Endothelial cell of umbilical vein (primary cell): Measurements from ENCODE around the gene NELL2. TPM values are rescaled to one million over a fixed set of nuclear protein-coding genes. Genes with fewer than 3 reads are reported as not detected.

Experiments
- BruUV-seq: library from RNA; stranded (reverse); fragments of 400-500 nt; replicated peaks from 2 replicates; lab custom pipeline; 2021; lab: Mats Ljungman, UMichigan
- CTCF ChIA-PET: fragments of 300-600, 350-600 bp; sonication (Branson Sonifier 250); formaldehyde crosslinking; loops from one replicate; lab custom pipeline; 2021; ENCODE audit warnings: antibody characterized with exemption, inconsistent platforms; lab: Charles Lee
- POLR2A ChIA-PET: fragments of 300-600, 350-600 bp; sonication (Branson Sonifier 250); formaldehyde crosslinking; loops from one replicate; lab custom pipeline; 2021; ENCODE audit warnings: antibody characterized with exemption, inconsistent platforms; lab: Charles Lee
- DNase-seq: peaks from one replicate; pipeline ENCODE4 v3.0.0-alpha.2; 2011; ENCODE audit warnings: low read depth, low spot score
- FAIRE-seq: peaks from 2 replicates; lab custom pipeline; 2011; peaks lifted over from hg19 to GRCh38; lab: Jason Lieb, UNC
- H2AFZ ChIP-seq: 2 replicates; pipeline ENCODE4 v1.6.0; 2012; ENCODE audit warnings: low read depth, low read length, control low read depth, inconsistent platforms
- H3K27ac ChIP-seq: 2 replicates; pipeline ENCODE4 v1.5.1; 2011; ENCODE audit warnings: low read depth, mild to moderate bottlenecking, control low read depth, low read length, moderate library complexity; ENCODE audit not compliant: insufficient read depth
- H3K27me3 ChIP-seq, 2 experiments: 2 replicates each; pipeline versions ENCODE4 v1.6.0 to v1.6.1; 2011; ENCODE audit warnings: low read length in 2 of 2, mixed read lengths in 1 of 2; ENCODE audit not compliant: control insufficient read depth in 2 of 2, insufficient read depth in 2 of 2
- H3K36me3 ChIP-seq, 2 experiments: 2 replicates in 1 of 2; 3 replicates in 1 of 2; pipeline ENCODE4 v1.5.1; 2011; ENCODE audit warnings: low read length in 2 of 2, mild to moderate bottlenecking in 1 of 2, moderate library complexity in 1 of 2; ENCODE audit not compliant: control insufficient read depth in 2 of 2, insufficient read depth in 2 of 2; ENCODE audit errors: extremely low read depth in 1 of 2
- H3K4me1 ChIP-seq: 3 replicates; pipeline ENCODE4 v1.5.1; 2011; ENCODE audit warnings: mild to moderate bottlenecking, low read length; ENCODE audit not compliant: control insufficient read depth, insufficient read depth; ENCODE audit errors: extremely low read depth
- H3K4me2 ChIP-seq: 2 replicates; pipeline ENCODE4 v1.6.1; 2011; ENCODE audit warnings: low read length, control low read depth, mixed read lengths; ENCODE audit not compliant: insufficient read depth
- H3K4me3 ChIP-seq, 3 experiments: fragments of 200-600 bp in 1 of 3; sonication (generic), shearing (Covaris generic) in 1 of 3; replicated peaks in 1 of 3; 2 replicates each; pipeline ENCODE4 v1.5.1; 2011 to 2016; ENCODE audit warnings: control low read depth in 3 of 3, low read length in 3 of 3, mild to moderate bottlenecking in 2 of 3, inconsistent platforms in 1 of 3, low read depth in 1 of 3, moderate library complexity in 1 of 3; ENCODE audit not compliant: insufficient read depth in 1 of 3
- H3K79me2 ChIP-seq: 2 replicates; pipeline ENCODE4 v1.6.0; 2012; ENCODE audit warnings: low read length, inconsistent platforms; ENCODE audit not compliant: control insufficient read depth, insufficient read depth
- H3K9ac ChIP-seq: replicated peaks from 2 replicates; pipeline ENCODE3; 2011; ENCODE audit warnings: low read length, control low read depth; ENCODE audit not compliant: insufficient read depth; ENCODE audit errors: extremely low read depth
- H3K9me1 ChIP-seq: replicated peaks from 3 replicates; pipeline ENCODE4 v1.6.0; 2011; ENCODE audit warnings: mild to moderate bottlenecking, low read length; ENCODE audit not compliant: control insufficient read depth, insufficient read depth; ENCODE audit errors: extremely low read depth
- H3K9me3 ChIP-seq: replicated peaks from 2 replicates; pipeline ENCODE4 v1.5.1; 2012; ENCODE audit warnings: low read length, inconsistent platforms; ENCODE audit not compliant: control insufficient read depth, insufficient read depth
- H4K20me1 ChIP-seq: replicated peaks from 2 replicates; pipeline ENCODE3; 2011; ENCODE audit warnings: mild to moderate bottlenecking, low read length; ENCODE audit not compliant: control insufficient read depth, insufficient read depth; ENCODE audit errors: extremely low read depth
- CTCF ChIP-seq, 2 donors: IDR thresholded peaks; 1 replicate in 1 of 2; 2 replicates in 1 of 2; pipeline ENCODE4 v1.5.1; 2011; ENCODE audit warnings: low read length in 2 of 2, mild to moderate bottlenecking in 2 of 2, moderate library complexity in 2 of 2, control low read depth in 1 of 2, inconsistent platforms in 1 of 2, low read depth in 1 of 2; ENCODE audit not compliant: insufficient read depth in 1 of 2; ENCODE audit errors: extremely low read depth in 1 of 2
- EZH2 ChIP-seq: IDR thresholded peaks from 2 replicates; pipeline ENCODE4 v1.6.1; 2012; ENCODE audit warnings: borderline replicate concordance, low read depth, mild to moderate bottlenecking, moderate library complexity, low read length, inconsistent platforms; ENCODE audit not compliant: severe bottlenecking
- FOS ChIP-seq: IDR thresholded peaks from 2 replicates; pipeline ENCODE4 v1.6.1; 2011; ENCODE audit warnings: mild to moderate bottlenecking, low read length, moderate library complexity, borderline replicate concordance; ENCODE audit not compliant: insufficient read depth
- GATA2 ChIP-seq: IDR thresholded peaks from 2 replicates; pipeline ENCODE4 v1.7.0; 2011; ENCODE audit warnings: low read depth, mild to moderate bottlenecking, moderate library complexity, mixed read lengths, low read length; ENCODE audit not compliant: insufficient read length, insufficient read depth
- JUN ChIP-seq: IDR thresholded peaks from 2 replicates; pipeline ENCODE4 v1.6.1; 2011; ENCODE audit warnings: borderline replicate concordance, low read depth; ENCODE audit not compliant: insufficient read length, insufficient read depth
- MAX ChIP-seq: IDR thresholded peaks from 2 replicates; pipeline ENCODE4 v1.6.1; 2011; ENCODE audit not compliant: insufficient read depth, insufficient read length
- MYC ChIP-seq: IDR thresholded peaks from one replicate; pipeline ENCODE4 v1.6.1; 2011; ENCODE audit warnings: mild to moderate bottlenecking, low read depth, low read length
- POLR2A ChIP-seq: IDR thresholded peaks from 2 replicates; pipeline ENCODE4 v1.6.1; 2012; ENCODE audit warnings: low read depth, mild to moderate bottlenecking, control low read depth, low read length
- POLR2AphosphoS5 ChIP-seq: IDR thresholded peaks from 2 replicates; pipeline ENCODE4 v1.6.1; 2012; ENCODE audit warnings: low read depth, mild to moderate bottlenecking, control low read depth, low read length, moderate library complexity; ENCODE audit not compliant: insufficient read depth
- dilution Hi-C: fragments of 300-500 bp; cut with MboI; formaldehyde crosslinking; loops from one replicate; pipeline ENCODE4 v1.15.0; 2019; ENCODE audit warnings: low sequenced_read_pairs; ENCODE audit not compliant: extremely low pct_ligation_motif_present
- intact Hi-C: fragments of 100-400 bp; cut with micrococcal nuclease; formaldehyde crosslinking; loops from one replicate; pipeline ENCODE4 v1.10.0; 2022
- polyA plus RNA-seq, 4 experiments: library from polyadenylated mRNA; depleted of rRNA in 3 of 4; stranded (reverse) in 3 of 4; unstranded in 1 of 4; fragments of >200 nt; gene quantifications; 2 replicates each; pipeline versions ENCODE4 v1.2.1 to v1.2.3, GENCODE V29; 2011 to 2012; ENCODE audit warnings: missing spikeins in 1 of 4
- total RNA-seq: library from RNA; stranded (reverse); gene quantifications from 2 replicates; pipeline ENCODE4 v1.2.3, GENCODE V29; 2021

The NELL2 gene
- total and polyA plus RNA-seq, 2 donors (not counting 3 experiments of a cell fraction or from before 2014, with no cell fraction given): 0.11 to 0.49 TPM

DNA sequence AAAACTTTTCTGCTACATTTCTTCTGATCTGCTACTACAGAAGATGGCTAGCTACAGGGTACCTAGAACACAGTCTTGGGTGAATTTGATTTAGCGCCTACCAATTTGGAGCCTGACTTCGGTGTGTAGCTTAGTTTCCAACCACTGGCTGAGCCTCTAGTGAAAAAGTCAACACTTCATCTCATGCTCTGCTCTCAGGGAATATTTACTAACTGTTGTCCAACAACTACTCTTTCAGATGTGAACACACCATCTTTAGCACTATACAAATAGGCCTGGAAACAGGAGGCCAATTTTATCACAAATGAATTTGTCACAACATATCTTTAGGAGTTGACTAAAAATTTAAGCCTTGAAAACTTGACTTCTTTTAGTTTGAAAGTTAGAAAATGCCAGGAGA, 167.9 kb downstream of the NELL2 start:
- Histone ChIP-seq H3K27me3 (no peaks in the 10 kb centered on the region), H4K20me1 (no peaks in the 10 kb centered on the region), H3K9ac (no peak overlapping the region), H2AFZ (no peak overlapping the region), H3K9me1 (no peaks in the 10 kb centered on the region), H3K79me2 (no peaks in the 10 kb centered on the region), H3K4me3 (no peak overlapping the region), H3K4me2 (no peak overlapping the region), H3K36me3 (no peaks in the 10 kb centered on the region), H3K4me1 (no peaks in the 10 kb centered on the region), H3K27ac (no peak overlapping the region), H3K9me3 (no peaks in the 10 kb centered on the region)
- CTCF ChIA-PET: no interaction called here
- BruUV-seq: no TSS peak
- intact Hi-C loops (no loop called here), dilution Hi-C loops (no loop called here)
- FAIRE-seq (no peak), DNase-seq (no peak)
- POLR2A ChIA-PET: no interaction called here
- TF ChIP-seq CTCF (IDR thresholded peaks at IDR 0.05; ENCODE audit: extremely low read depth in 1 of 2, insufficient read depth in 1 of 2, low read depth in 1 of 2, low read length in 2 of 2) (no peak), EZH2 (no peak), FOS (no peak), POLR2A (no peak), JUN (no peak), MAX (no peak), GATA2 (no peak), MYC (no peak), POLR2AphosphoS5 (no peak)
